ENCODE data around the gene SLC1A7. TPM values are rescaled to one million over a fixed set of nuclear protein-coding genes. Genes with fewer than 3 reads are reported as not detected.

SLC1A7 gene
- total RNA-seq, 1 donor from 2014 or later, result not detected

- Mint-ChIP-seq H3K9me3 (no peaks in the 10 kb centered on the region), H3K4me1 (ENCODE audit: low read depth) (no peaks in the 10 kb centered on the region), H3K27ac (no peak overlapping the region), H3K36me3 (ENCODE audit: low read depth) (no peaks in the 10 kb centered on the region), H3K27me3 (ENCODE audit: low read depth) (no peaks in the 10 kb centered on the region), H3K4me3 (ENCODE audit: low read depth) (no peak overlapping the region)
- intact Hi-C loops (cut with micrococcal nuclease), result no loop called here
- no peak for DNase-seq (ENCODE audit: low spot score)
Observed at GRCh38 chr1:53127546-53127945, 14.9 kb downstream of the SLC1A7 start.

GRCh38 chr1:53126495-53126894 is 15.9 kb downstream of the SLC1A7 start:
- intact Hi-C loops (cut with micrococcal nuclease), result no loop called here
- Mint-ChIP-seq H3K9me3 (no peaks in the 10 kb centered on the region), H3K4me1 (ENCODE audit: low read depth) (no peaks in the 10 kb centered on the region), H3K36me3 (ENCODE audit: low read depth) (no peaks in the 10 kb centered on the region), H3K27ac (no peak overlapping the region), H3K27me3 (ENCODE audit: low read depth) (no peaks in the 10 kb centered on the region), H3K4me3 (ENCODE audit: low read depth) (no peak overlapping the region)
- DNase-seq (ENCODE audit: low spot score), result no peak

GRCh38 chr1:53125623-53126360 is 16.6 kb downstream of the SLC1A7 start:
- DNase-seq (ENCODE audit: low spot score), result no peak
- H3K4me3 Mint-ChIP-seq (ENCODE audit: low read depth), result no peak overlapping the region
- H3K27me3 Mint-ChIP-seq (ENCODE audit: low read depth), result no peaks in the 10 kb centered on the region
- no peaks in the 10 kb centered on the region for H3K36me3 Mint-ChIP-seq (ENCODE audit: low read depth)
- H3K27ac Mint-ChIP-seq, result no peak overlapping the region
- intact Hi-C loops (cut with micrococcal nuclease), result no loop called here
- no peaks in the 10 kb centered on the region for H3K9me3 Mint-ChIP-seq
- no peaks in the 10 kb centered on the region for H3K4me1 Mint-ChIP-seq (ENCODE audit: low read depth)

- Mint-ChIP-seq H3K9me3 (no peaks in the 10 kb centered on the region), H3K36me3 (ENCODE audit: low read depth) (no peaks in the 10 kb centered on the region), H3K27me3 (ENCODE audit: low read depth) (no peaks in the 10 kb centered on the region), H3K27ac (no peak overlapping the region), H3K4me1 (ENCODE audit: low read depth) (no peaks in the 10 kb centered on the region), H3K4me3 (ENCODE audit: low read depth) (no peak overlapping the region)
- DNase-seq (ENCODE audit: low spot score), result no peak
- intact Hi-C loops (cut with micrococcal nuclease), result no loop called here
Observed at GRCh38 chr1:53125122-53125521, 17.3 kb downstream of the SLC1A7 start.

- H3K27ac Mint-ChIP-seq, result no peak overlapping the region
- H3K4me3 Mint-ChIP-seq (ENCODE audit: low read depth), result no peak overlapping the region
- H3K27me3 Mint-ChIP-seq (ENCODE audit: low read depth), result peaks cover 1% of the 10 kb centered on the region
- intact Hi-C loops (cut with micrococcal nuclease), result no loop called here
- H3K9me3 Mint-ChIP-seq, result no peaks in the 10 kb centered on the region
- no peaks in the 10 kb centered on the region for H3K4me1 Mint-ChIP-seq (ENCODE audit: low read depth)
- H3K36me3 Mint-ChIP-seq (ENCODE audit: low read depth), result no peaks in the 10 kb centered on the region
- no peak for DNase-seq (ENCODE audit: low spot score)
Observed at GRCh38 chr1:53123453-53124140, 18.8 kb downstream of the SLC1A7 start.

- intact Hi-C loops (cut with micrococcal nuclease), result no loop called here
- Mint-ChIP-seq H3K4me1 (ENCODE audit: low read depth) (no peaks in the 10 kb centered on the region), H3K4me3 (ENCODE audit: low read depth) (no peak overlapping the region), H3K27ac (no peak overlapping the region), H3K36me3 (ENCODE audit: low read depth) (no peaks in the 10 kb centered on the region), H3K9me3 (no peaks in the 10 kb centered on the region), H3K27me3 (ENCODE audit: low read depth) (peaks cover 1% of the 10 kb centered on the region)
- DNase-seq (ENCODE audit: low spot score), result no peak
Observed at GRCh38 chr1:53122961-53123413, 19.5 kb downstream of the SLC1A7 start.

- H3K36me3 Mint-ChIP-seq (ENCODE audit: low read depth), result no peaks in the 10 kb centered on the region
Observed at GRCh38 chr1:53122201-53122885, 20.1 kb downstream of the SLC1A7 start.

GRCh38 chr1:53121319-53122172 is 20.9 kb downstream of the SLC1A7 start:
- H3K4me1 Mint-ChIP-seq (ENCODE audit: low read depth), result no peaks in the 10 kb centered on the region

More at GRCh38 chr1:53122201-53122885, 20.1 kb downstream of the SLC1A7 start:
- no peak for DNase-seq (ENCODE audit: low spot score)
- Mint-ChIP-seq H3K27ac (no peak overlapping the region), H3K4me3 (ENCODE audit: low read depth) (no peak overlapping the region), H3K4me1 (ENCODE audit: low read depth) (no peaks in the 10 kb centered on the region), H3K9me3 (no peaks in the 10 kb centered on the region), H3K27me3 (ENCODE audit: low read depth) (peaks cover 1% of the 10 kb centered on the region)
- intact Hi-C loops (cut with micrococcal nuclease), result no loop called here

GRCh38 chr1:53120659-53121058 is 21.8 kb downstream of the SLC1A7 start:
- intact Hi-C loops (cut with micrococcal nuclease), result no loop called here
- Mint-ChIP-seq H3K27me3 (ENCODE audit: low read depth) (peaks cover 1% of the 10 kb centered on the region), H3K36me3 (ENCODE audit: low read depth) (no peaks in the 10 kb centered on the region), H3K9me3 (no peaks in the 10 kb centered on the region), H3K4me3 (ENCODE audit: low read depth) (no peak overlapping the region), H3K27ac (no peak overlapping the region), H3K4me1 (ENCODE audit: low read depth) (no peaks in the 10 kb centered on the region)
- DNase-seq (ENCODE audit: low spot score), result no peak

More at GRCh38 chr1:53121319-53122172, 20.9 kb downstream of the SLC1A7 start:
- Mint-ChIP-seq H3K27me3 (ENCODE audit: low read depth) (peaks cover 1% of the 10 kb centered on the region), H3K4me3 (ENCODE audit: low read depth) (no peak overlapping the region), H3K27ac (no peak overlapping the region), H3K9me3 (no peaks in the 10 kb centered on the region), H3K36me3 (ENCODE audit: low read depth) (no peaks in the 10 kb centered on the region)
- DNase-seq (ENCODE audit: low spot score), result no peak
- intact Hi-C loops (cut with micrococcal nuclease), result no loop called here

- Mint-ChIP-seq H3K4me3 (ENCODE audit: low read depth) (no peak overlapping the region), H3K27ac (no peak overlapping the region), H3K9me3 (no peaks in the 10 kb centered on the region), H3K36me3 (ENCODE audit: low read depth) (no peaks in the 10 kb centered on the region), H3K27me3 (ENCODE audit: low read depth) (peaks cover 1% of the 10 kb centered on the region), H3K4me1 (ENCODE audit: low read depth) (no peaks in the 10 kb centered on the region)
- no peak for DNase-seq (ENCODE audit: low spot score)
- intact Hi-C loops (cut with micrococcal nuclease), result no loop called here
Observed at GRCh38 chr1:53117836-53118235, 24.6 kb downstream of the SLC1A7 start.

GRCh38 chr1:53116933-53117600 is 25.4 kb downstream of the SLC1A7 start:
- intact Hi-C loops (cut with micrococcal nuclease), result no loop called here
- DNase-seq (ENCODE audit: low spot score), result no peak
- H3K36me3 Mint-ChIP-seq (ENCODE audit: low read depth), result no peaks in the 10 kb centered on the region
- H3K4me1 Mint-ChIP-seq (ENCODE audit: low read depth), result no peaks in the 10 kb centered on the region
- no peak overlapping the region for H3K4me3 Mint-ChIP-seq (ENCODE audit: low read depth)
- H3K9me3 Mint-ChIP-seq, result no peaks in the 10 kb centered on the region
- peaks cover 1% of the 10 kb centered on the region for H3K27me3 Mint-ChIP-seq (ENCODE audit: low read depth)
- no peak overlapping the region for H3K27ac Mint-ChIP-seq

- Mint-ChIP-seq H3K4me3 (ENCODE audit: low read depth) (no peak overlapping the region), H3K27ac (no peak overlapping the region), H3K36me3 (ENCODE audit: low read depth) (no peaks in the 10 kb centered on the region), H3K4me1 (ENCODE audit: low read depth) (peaks cover 2% of the 10 kb centered on the region), H3K9me3 (no peaks in the 10 kb centered on the region), H3K27me3 (ENCODE audit: low read depth) (peaks cover 1% of the 10 kb centered on the region)
- no peak for DNase-seq (ENCODE audit: low spot score)
- intact Hi-C loops (cut with micrococcal nuclease), result no loop called here
Observed at GRCh38 chr1:53116307-53116810, 26.1 kb downstream of the SLC1A7 start.
